ENCODE results near the gene SEC11A.

DNA sequence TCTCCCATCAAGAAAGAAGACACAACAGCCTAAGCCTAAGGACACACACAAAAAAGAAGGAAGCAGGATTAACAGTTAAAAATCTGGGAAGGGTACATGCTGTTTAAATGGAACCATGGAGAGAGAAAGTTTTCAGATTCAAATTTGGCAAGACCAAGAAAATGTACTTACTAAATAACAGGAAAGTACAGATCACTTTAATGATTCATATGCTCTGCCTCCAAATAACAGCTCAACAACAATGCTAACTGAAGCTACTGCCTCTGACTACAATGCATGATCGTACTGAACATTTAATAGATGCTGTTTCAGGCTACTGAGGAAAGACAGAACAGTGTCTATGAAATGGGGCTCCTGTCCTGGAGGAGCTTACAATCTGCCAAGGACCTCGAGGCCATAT is 49.6 kb downstream of the SEC11A start:
- TF ChIP-seq POLR2A (IDR thresholded peaks at IDR 0.05; ENCODE audit: low read depth): no peak
- TF ChIP-seq, protein P1, sequence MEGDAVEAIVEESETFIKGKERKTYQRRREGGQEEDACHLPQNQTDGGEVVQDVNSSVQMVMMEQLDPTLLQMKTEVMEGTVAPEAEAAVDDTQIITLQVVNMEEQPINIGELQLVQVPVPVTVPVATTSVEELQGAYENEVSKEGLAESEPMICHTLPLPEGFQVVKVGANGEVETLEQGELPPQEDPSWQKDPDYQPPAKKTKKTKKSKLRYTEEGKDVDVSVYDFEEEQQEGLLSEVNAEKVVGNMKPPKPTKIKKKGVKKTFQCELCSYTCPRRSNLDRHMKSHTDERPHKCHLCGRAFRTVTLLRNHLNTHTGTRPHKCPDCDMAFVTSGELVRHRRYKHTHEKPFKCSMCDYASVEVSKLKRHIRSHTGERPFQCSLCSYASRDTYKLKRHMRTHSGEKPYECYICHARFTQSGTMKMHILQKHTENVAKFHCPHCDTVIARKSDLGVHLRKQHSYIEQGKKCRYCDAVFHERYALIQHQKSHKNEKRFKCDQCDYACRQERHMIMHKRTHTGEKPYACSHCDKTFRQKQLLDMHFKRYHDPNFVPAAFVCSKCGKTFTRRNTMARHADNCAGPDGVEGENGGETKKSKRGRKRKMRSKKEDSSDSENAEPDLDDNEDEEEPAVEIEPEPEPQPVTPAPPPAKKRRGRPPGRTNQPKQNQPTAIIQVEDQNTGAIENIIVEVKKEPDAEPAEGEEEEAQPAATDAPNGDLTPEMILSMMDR (IDR thresholded peaks at IDR 0.05): no peak
- TF ChIP-seq EP300 (IDR thresholded peaks at IDR 0.05): no peak
